PFSK-1 (cell line): Measurements from ENCODE around the gene ATP8B1.

Experiments
- FOXP2 ChIP-seq: optimal IDR thresholded peaks from 2 replicates; pipeline ENCODE3; 2011; ENCODE audit warnings: borderline replicate concordance, control low read depth, inconsistent platforms; ENCODE audit not compliant: insufficient read depth; ENCODE audit errors: extremely low read length, extremely low read depth
- POLR2AphosphoS5 ChIP-seq: IDR thresholded peaks from 2 replicates; pipeline ENCODE4 v1.6.1; 2012; ENCODE audit warnings: low read depth, mild to moderate bottlenecking, control low read depth, low read length, moderate library complexity
- REST ChIP-seq, 2 experiments: IDR thresholded peaks; 2 replicates each; pipeline versions ENCODE4 v1.6.1 to v1.8.0; 2011 to 2012; ENCODE audit warnings: low read depth in 2 of 2, low read length in 2 of 2, control low read depth in 1 of 2, inconsistent platforms in 1 of 2, mild to moderate bottlenecking in 1 of 2, moderate library complexity in 1 of 2; ENCODE audit not compliant: insufficient read depth in 1 of 2
- SIN3A ChIP-seq: IDR thresholded peaks from 2 replicates; pipeline ENCODE4 v1.6.1; 2012; ENCODE audit warnings: mild to moderate bottlenecking, low read length, moderate library complexity, borderline replicate concordance; ENCODE audit not compliant: insufficient read depth
- TAF1 ChIP-seq: IDR thresholded peaks from 2 replicates; pipeline ENCODE4 v1.6.1; 2012; ENCODE audit warnings: low read length, control low read depth, borderline replicate concordance; ENCODE audit not compliant: insufficient read depth

The ATP8B1 gene

GRCh38 chr18:57764995-57765394 is 38.1 kb downstream of the ATP8B1 start:
- TF ChIP-seq FOXP2 = no peak
- TF ChIP-seq SIN3A = no peak
- no peak for TF ChIP-seq TAF1
- TF ChIP-seq REST (IDR thresholded peaks at IDR 0.05; ENCODE audit: insufficient read depth in 1 of 2, low read depth in 2 of 2, low read length in 2 of 2) = no peak
- TF ChIP-seq POLR2AphosphoS5 = no peak

- no peak for TF ChIP-seq REST (IDR thresholded peaks at IDR 0.05; ENCODE audit: insufficient read depth in 1 of 2, low read depth in 2 of 2, low read length in 2 of 2)
- no peak for TF ChIP-seq POLR2AphosphoS5
Observed at GRCh38 chr18:57764087-57764486, 39.0 kb downstream of the ATP8B1 start.

- TF ChIP-seq REST (IDR thresholded peaks at IDR 0.05; ENCODE audit: insufficient read depth in 1 of 2, low read depth in 2 of 2, low read length in 2 of 2) (no peak), TAF1 (no peak), POLR2AphosphoS5 (no peak), FOXP2 (no peak), SIN3A (no peak)
Observed at GRCh38 chr18:57762686-57763085, 40.4 kb downstream of the ATP8B1 start.

GRCh38 chr18:57759650-57760049 is 43.5 kb downstream of the ATP8B1 start:
- TF ChIP-seq REST (IDR thresholded peaks at IDR 0.05; ENCODE audit: insufficient read depth in 1 of 2, low read depth in 2 of 2, low read length in 2 of 2) = no peak
- no peak for TF ChIP-seq POLR2AphosphoS5
- no peak for TF ChIP-seq FOXP2
- TF ChIP-seq SIN3A = no peak
- no peak for TF ChIP-seq TAF1

GRCh38 chr18:57755473-57756067 is 47.5 kb downstream of the ATP8B1 start:
- TF ChIP-seq POLR2AphosphoS5 = no peak
- TF ChIP-seq FOXP2 = no peak
- TF ChIP-seq REST (IDR thresholded peaks at IDR 0.05; ENCODE audit: insufficient read depth in 1 of 2, low read depth in 2 of 2, low read length in 2 of 2) = no peak
- TF ChIP-seq SIN3A = no peak
- TF ChIP-seq TAF1 = no peak
